ENCODE results near the gene C1orf74.

DNA sequence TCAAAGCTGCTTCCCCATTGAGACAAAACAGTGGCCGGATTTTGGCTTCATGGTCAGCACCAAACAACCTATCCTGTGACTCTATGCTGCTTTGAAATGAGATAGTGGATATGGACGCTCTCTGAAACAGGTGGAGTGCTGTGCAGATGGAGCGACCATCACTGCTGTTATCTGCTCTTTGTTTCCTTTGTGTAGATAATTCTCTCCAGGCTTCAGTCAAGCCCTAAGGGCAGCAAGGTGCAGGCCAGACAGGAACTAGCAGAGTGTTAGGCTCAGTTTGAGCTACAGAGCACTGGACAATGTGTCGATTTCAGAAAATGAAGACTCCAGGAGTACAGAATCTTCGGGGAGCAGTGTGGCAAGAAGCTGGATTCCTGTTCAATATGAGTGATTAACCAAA is 26.4 kb upstream of the C1orf74 start:
- TF ChIP-seq, protein P1, sequence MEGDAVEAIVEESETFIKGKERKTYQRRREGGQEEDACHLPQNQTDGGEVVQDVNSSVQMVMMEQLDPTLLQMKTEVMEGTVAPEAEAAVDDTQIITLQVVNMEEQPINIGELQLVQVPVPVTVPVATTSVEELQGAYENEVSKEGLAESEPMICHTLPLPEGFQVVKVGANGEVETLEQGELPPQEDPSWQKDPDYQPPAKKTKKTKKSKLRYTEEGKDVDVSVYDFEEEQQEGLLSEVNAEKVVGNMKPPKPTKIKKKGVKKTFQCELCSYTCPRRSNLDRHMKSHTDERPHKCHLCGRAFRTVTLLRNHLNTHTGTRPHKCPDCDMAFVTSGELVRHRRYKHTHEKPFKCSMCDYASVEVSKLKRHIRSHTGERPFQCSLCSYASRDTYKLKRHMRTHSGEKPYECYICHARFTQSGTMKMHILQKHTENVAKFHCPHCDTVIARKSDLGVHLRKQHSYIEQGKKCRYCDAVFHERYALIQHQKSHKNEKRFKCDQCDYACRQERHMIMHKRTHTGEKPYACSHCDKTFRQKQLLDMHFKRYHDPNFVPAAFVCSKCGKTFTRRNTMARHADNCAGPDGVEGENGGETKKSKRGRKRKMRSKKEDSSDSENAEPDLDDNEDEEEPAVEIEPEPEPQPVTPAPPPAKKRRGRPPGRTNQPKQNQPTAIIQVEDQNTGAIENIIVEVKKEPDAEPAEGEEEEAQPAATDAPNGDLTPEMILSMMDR (IDR thresholded peaks at IDR 0.05) = no peak
- TF ChIP-seq POLR2A (IDR thresholded peaks at IDR 0.05) = no peak
- no peak for TF ChIP-seq POLR2AphosphoS5 (IDR thresholded peaks at IDR 0.05)
- TF ChIP-seq EP300 (IDR thresholded peaks at IDR 0.05; ENCODE audit: low read depth) = no peak
